ENCODE results near the gene ADAT1.

ADAT1 gene

DNA sequence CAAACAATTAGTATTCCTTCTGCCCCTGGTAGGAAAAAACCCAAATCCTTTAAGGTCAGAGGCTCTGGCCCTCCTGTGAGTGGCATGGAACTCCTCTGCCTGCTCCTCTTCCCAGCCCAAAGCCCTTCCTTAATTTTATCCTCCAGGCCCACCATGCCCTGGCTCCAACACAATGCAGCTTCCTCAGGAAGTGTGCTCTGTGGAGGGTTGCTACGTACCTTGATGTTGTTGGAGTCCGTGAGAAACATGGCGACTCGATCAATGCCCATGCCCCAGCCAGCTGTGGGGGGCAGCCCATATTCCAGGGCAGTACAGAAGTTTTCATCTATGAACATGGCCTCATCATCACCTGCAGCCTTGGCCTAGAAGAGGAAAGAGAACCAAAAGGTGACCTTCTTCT lies 5.3 kb upstream of the ADAT1 start:
- no peak for TF ChIP-seq POLR2AphosphoS5 (IDR thresholded peaks at IDR 0.05; ENCODE audit: low read depth, low read length)
- no peak for TF ChIP-seq TAF1 (IDR thresholded peaks at IDR 0.05; ENCODE audit: borderline replicate concordance, insufficient read depth, low read length)
- no peak for TF ChIP-seq FOXP2 (optimal IDR thresholded peaks at IDR 0.05; ENCODE audit: borderline replicate concordance, extremely low read depth, extremely low read length, insufficient read depth)
- no peak for TF ChIP-seq SIN3A (IDR thresholded peaks at IDR 0.05; ENCODE audit: borderline replicate concordance, insufficient read depth, low read length)

DNA sequence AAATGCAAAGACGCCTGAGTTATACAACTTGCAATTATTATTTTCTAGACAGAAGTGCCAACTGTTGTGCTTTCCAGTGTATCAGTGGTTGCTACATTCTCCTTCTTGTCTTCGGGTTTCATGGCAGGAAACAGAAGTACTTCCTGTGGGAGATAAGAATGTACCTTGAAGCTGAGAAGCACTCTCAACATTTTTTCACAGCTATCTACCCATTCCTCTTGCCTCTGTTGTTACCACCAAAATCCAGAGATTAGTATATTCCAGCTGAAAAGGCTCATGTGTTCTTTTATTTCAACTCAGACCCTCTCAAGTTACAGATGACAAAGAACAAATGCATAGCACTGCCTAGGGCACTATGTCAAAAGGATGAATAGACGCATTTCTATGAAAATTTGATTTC lies 4.8 kb upstream of the ADAT1 start:
- TF ChIP-seq POLR2AphosphoS5 (IDR thresholded peaks at IDR 0.05; ENCODE audit: low read depth, low read length) (no peak), SIN3A (IDR thresholded peaks at IDR 0.05; ENCODE audit: borderline replicate concordance, insufficient read depth, low read length) (no peak), REST (IDR thresholded peaks at IDR 0.05; ENCODE audit: insufficient read depth in 1 of 2, low read depth in 2 of 2, low read length in 2 of 2) (no peak), TAF1 (IDR thresholded peaks at IDR 0.05; ENCODE audit: borderline replicate concordance, insufficient read depth, low read length) (no peak), FOXP2 (optimal IDR thresholded peaks at IDR 0.05; ENCODE audit: borderline replicate concordance, extremely low read depth, extremely low read length, insufficient read depth) (no peak)

GRCh38 chr16:75626806-75627205 lies 3.7 kb upstream of the ADAT1 start:
- TF ChIP-seq TAF1 (IDR thresholded peaks at IDR 0.05; ENCODE audit: borderline replicate concordance, insufficient read depth, low read length) = no peak
- peak; percentile 20; the same call in 1 of the 2 replicates for TF ChIP-seq POLR2AphosphoS5 (IDR thresholded peaks at IDR 0.05; ENCODE audit: low read depth, low read length)
- no peak for TF ChIP-seq REST (IDR thresholded peaks at IDR 0.05; ENCODE audit: insufficient read depth in 1 of 2, low read depth in 2 of 2, low read length in 2 of 2)
- no peak for TF ChIP-seq SIN3A (IDR thresholded peaks at IDR 0.05; ENCODE audit: borderline replicate concordance, insufficient read depth, low read length)
- TF ChIP-seq FOXP2 (optimal IDR thresholded peaks at IDR 0.05; ENCODE audit: borderline replicate concordance, extremely low read depth, extremely low read length, insufficient read depth) = no peak

- TF ChIP-seq FOXP2 (optimal IDR thresholded peaks at IDR 0.05; ENCODE audit: borderline replicate concordance, extremely low read depth, extremely low read length, insufficient read depth) (no peak), REST (IDR thresholded peaks at IDR 0.05; ENCODE audit: insufficient read depth in 1 of 2, low read depth in 2 of 2, low read length in 2 of 2) (no peak), SIN3A (IDR thresholded peaks at IDR 0.05; ENCODE audit: borderline replicate concordance, insufficient read depth, low read length) (no peak), POLR2AphosphoS5 (IDR thresholded peaks at IDR 0.05; ENCODE audit: low read depth, low read length) (no peak), TAF1 (IDR thresholded peaks at IDR 0.05; ENCODE audit: borderline replicate concordance, insufficient read depth, low read length) (no peak)
Measured at GRCh38 chr16:75624921-75625334, 1.8 kb upstream of the ADAT1 start.

DNA sequence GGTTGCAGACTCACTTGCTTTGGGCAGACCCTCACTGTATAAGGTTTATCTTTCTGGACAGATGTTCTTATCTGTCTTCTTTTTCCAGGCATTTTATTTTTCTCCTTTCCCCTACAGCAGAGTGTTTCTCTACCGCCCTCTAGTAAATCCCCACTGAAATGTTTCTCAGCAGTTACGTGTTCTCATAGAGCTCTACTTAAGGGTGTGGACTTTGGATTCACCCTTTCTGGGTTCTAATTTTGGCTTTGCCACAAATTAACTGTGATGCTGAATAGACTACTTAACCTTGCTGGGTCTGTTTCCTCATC lies 2.0 kb downstream of the ADAT1 start:
- no peak for TF ChIP-seq TAF1 (IDR thresholded peaks at IDR 0.05; ENCODE audit: borderline replicate concordance, insufficient read depth, low read length)
- TF ChIP-seq FOXP2 (optimal IDR thresholded peaks at IDR 0.05; ENCODE audit: borderline replicate concordance, extremely low read depth, extremely low read length, insufficient read depth) = no peak
- TF ChIP-seq POLR2AphosphoS5 (IDR thresholded peaks at IDR 0.05; ENCODE audit: low read depth, low read length) = no peak
- TF ChIP-seq REST (IDR thresholded peaks at IDR 0.05; ENCODE audit: insufficient read depth in 1 of 2, low read depth in 2 of 2, low read length in 2 of 2) = no peak
- TF ChIP-seq SIN3A (IDR thresholded peaks at IDR 0.05; ENCODE audit: borderline replicate concordance, insufficient read depth, low read length) = no peak
